ENCODE data around the gene RASSF8.

DNA sequence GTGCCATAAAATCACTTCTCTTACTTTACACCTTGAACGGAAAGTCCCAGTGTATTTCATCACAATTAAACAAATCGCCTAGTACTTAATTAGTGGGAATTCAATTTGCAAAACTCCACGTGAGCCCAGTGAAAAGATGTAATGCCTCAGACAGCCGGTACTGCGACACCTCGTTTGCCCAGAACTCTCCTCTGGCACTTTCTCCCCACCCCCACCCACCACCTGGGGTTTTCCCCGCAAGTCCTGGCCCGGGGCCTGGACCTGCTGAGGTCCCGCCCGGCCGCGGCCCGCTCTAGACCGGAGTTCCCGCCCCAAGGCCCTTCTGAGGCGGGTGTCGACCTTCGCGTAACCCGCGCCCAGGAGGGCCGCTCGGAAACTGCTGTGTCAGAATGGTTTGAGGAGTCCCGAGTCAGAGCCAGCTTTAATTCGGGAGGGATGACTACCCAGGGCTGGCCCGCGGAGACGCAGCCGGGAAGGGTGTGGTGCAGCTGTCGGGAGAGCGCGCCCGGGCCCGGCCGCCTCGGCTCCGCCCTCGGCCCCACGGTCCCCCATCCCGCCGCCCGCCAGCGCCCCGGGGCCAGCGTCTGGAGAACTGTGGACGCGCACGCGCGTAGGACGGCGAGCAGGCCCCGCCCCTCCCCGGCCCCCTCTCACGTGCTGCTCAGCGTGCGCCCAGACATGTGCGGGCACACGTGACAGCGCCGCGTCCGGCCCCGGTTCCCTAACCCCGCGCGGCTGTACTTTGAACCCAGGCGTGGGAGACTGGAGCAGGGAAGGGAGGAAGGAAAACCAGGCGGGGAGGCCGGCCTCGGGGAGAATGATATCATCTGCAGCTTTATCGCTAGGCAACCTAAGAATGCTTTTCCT lies 155.6 kb downstream of the RASSF8 start:
- TF ChIP-seq, protein P1, sequence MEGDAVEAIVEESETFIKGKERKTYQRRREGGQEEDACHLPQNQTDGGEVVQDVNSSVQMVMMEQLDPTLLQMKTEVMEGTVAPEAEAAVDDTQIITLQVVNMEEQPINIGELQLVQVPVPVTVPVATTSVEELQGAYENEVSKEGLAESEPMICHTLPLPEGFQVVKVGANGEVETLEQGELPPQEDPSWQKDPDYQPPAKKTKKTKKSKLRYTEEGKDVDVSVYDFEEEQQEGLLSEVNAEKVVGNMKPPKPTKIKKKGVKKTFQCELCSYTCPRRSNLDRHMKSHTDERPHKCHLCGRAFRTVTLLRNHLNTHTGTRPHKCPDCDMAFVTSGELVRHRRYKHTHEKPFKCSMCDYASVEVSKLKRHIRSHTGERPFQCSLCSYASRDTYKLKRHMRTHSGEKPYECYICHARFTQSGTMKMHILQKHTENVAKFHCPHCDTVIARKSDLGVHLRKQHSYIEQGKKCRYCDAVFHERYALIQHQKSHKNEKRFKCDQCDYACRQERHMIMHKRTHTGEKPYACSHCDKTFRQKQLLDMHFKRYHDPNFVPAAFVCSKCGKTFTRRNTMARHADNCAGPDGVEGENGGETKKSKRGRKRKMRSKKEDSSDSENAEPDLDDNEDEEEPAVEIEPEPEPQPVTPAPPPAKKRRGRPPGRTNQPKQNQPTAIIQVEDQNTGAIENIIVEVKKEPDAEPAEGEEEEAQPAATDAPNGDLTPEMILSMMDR (conservative IDR thresholded peaks at IDR 0.05) = peak; percentile 46
- TF ChIP-seq EZH2 (IDR thresholded peaks at IDR 0.05; ENCODE audit: low read depth) = no peak

All from PC-9 (cell line).